Prostate gland (tissue), 2 donors: Measurements from ENCODE around the gene GRB10. TPM values are rescaled to one million over a fixed set of nuclear protein-coding genes. Genes with fewer than 3 reads are reported as not detected.

Experiments
- DNase-seq: peaks from one replicate; pipeline ENCODE4 v3.0.0-alpha.2; 2019; ENCODE audit warnings: low spot score
- H3K27ac ChIP-seq, 2 donors: fragments of 200-600 bp; sonication (generic); 2 replicates each; pipeline ENCODE4 v1.5.1; 2017 to 2019
- H3K27me3 ChIP-seq: fragments of 200-600 bp; sonication (generic); replicated peaks from 2 replicates; pipeline ENCODE4 v1.5.1; 2019; ENCODE audit not compliant: insufficient read depth
- H3K36me3 ChIP-seq, 2 donors: fragments of 200-600 bp; sonication (generic); 1 replicate in 1 of 2; 2 replicates in 1 of 2; pipeline versions ENCODE4 v1.5.1 to v1.8.1; 2017 to 2019
- H3K4me1 ChIP-seq: fragments of 200-600 bp; sonication (generic); replicated peaks from 2 replicates; pipeline ENCODE4 v1.5.1; 2019
- H3K4me3 ChIP-seq, 2 donors: fragments of 200-600 bp; sonication (generic); 2 replicates each; pipeline ENCODE4 v1.5.1; 2017 to 2019
- H3K9me3 ChIP-seq: fragments of 200-600 bp; sonication (generic); 2 replicates; pipeline ENCODE4 v1.5.1; 2017
- POLR2A ChIP-seq: fragments of 450-650 bp; IDR thresholded peaks from one replicate; pipeline ENCODE4 v1.6.1; 2016; ENCODE audit warnings: antibody characterized with exemption, mild to moderate bottlenecking
- POLR2AphosphoS5 ChIP-seq: sonication (generic); formaldehyde crosslinking; IDR thresholded peaks from one replicate; pipeline ENCODE4 v1.6.1; 2017; ENCODE audit warnings: antibody characterized with exemption
- WGBS: methylation state at CpG from one replicate; pipeline ENCODE4 v1.1.5; 2018; 5-methylcytosine and 5-hydroxymethylcytosine counted together
- intact Hi-C: fragments of 100-400 bp; cut with DNase I; formaldehyde crosslinking; loops from one replicate; pipeline ENCODE4 v1.14.2; 2022
- total RNA-seq, 2 donors: library from RNA; depleted of rRNA; stranded (reverse); fragments of >200 nt; gene quantifications; one replicate each; pipeline ENCODE4 v1.1.0, GENCODE V29; 2016
- TF ChIP-seq, protein P1 (sequence below), 4 experiments: fragments of 200-600 bp in 2 of 4; fragments of 450-650 bp in 2 of 4; sonication (generic) in 2 of 4; IDR thresholded peaks; 1 replicate in 3 of 4; 2 replicates in 1 of 4; pipeline ENCODE4 v1.5.1; 2016 to 2019; ENCODE audit warnings: antibody characterized with exemption in 4 of 4, mild to moderate bottlenecking in 2 of 4, moderate library complexity in 2 of 4

GRB10 gene
- 10 to 100 TPM; 54.3 to 63.1 TPM for total RNA-seq

DNA sequence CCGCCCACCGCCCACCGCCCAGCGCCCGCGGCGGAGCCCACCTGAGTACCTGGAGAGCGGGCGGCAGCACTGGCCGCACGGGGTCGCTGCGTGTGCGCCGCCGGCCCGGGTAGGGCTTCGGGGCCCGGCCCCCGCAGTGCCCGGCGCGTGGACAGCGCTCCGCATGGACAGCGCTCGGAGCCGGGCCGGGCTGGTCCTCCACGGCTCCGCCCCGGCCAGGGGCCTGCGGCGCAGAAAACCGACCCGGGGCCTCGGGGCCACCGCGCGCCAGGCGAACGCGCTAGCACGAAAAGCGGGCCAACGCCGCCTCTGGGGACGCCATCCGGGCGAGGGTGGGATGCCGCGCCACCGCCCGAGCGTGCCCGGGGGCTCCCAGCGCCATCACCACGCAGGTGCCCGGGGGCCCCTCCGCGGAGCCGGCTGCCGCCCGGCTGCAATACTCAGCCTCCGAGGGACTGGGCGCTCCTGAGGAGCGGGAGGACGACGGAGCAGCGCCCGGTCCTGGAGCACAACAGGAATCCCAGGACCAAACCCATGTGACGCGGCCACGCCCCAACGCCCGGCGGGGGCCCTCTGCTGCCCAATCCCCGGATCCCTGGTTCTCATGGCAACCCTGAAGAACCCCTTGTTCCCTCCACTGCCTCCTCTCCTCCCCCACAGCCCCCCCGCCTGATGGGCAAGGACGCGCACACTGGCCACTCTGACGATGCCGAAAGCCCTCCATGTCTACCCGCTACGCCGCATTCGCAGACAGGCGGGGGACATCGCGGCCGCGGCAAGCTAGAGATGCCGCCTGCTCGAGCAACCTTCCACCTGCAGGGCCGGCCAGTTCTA lies at the start of gene GRB10:
TSS of gene GRB10 (minus strand) at position 522 of the 834 bp plus-strand sequence. CDS start 50,574 bp downstream, outside the sequence.
- TF ChIP-seq POLR2A: no peak
- TF ChIP-seq, protein P1, sequence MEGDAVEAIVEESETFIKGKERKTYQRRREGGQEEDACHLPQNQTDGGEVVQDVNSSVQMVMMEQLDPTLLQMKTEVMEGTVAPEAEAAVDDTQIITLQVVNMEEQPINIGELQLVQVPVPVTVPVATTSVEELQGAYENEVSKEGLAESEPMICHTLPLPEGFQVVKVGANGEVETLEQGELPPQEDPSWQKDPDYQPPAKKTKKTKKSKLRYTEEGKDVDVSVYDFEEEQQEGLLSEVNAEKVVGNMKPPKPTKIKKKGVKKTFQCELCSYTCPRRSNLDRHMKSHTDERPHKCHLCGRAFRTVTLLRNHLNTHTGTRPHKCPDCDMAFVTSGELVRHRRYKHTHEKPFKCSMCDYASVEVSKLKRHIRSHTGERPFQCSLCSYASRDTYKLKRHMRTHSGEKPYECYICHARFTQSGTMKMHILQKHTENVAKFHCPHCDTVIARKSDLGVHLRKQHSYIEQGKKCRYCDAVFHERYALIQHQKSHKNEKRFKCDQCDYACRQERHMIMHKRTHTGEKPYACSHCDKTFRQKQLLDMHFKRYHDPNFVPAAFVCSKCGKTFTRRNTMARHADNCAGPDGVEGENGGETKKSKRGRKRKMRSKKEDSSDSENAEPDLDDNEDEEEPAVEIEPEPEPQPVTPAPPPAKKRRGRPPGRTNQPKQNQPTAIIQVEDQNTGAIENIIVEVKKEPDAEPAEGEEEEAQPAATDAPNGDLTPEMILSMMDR (IDR thresholded peaks at IDR 0.05): peak in 3 of 4 experiments; percentile 8 to 39 (median 21)
- no peaks in the 10 kb centered on the region for H3K27me3 ChIP-seq
- peak within 1 kb of the TSS; percentile 47 to 49 for H3K27ac ChIP-seq
- 67% methylated on average over 78 of the region's 95 CpGs for WGBS
- H3K4me1 ChIP-seq: peaks cover 5% of the 10 kb centered on the region
- H3K36me3 ChIP-seq: no peaks in the 10 kb centered on the region
- no peaks in the 10 kb centered on the region for H3K9me3 ChIP-seq
- intact Hi-C loops: loop anchor here (10.0 kb wide), 1 partner anchor 362 kb away; no protein-coding TSS in a partner anchor
- peak within 1 kb of the TSS; percentile 39 to 40 for H3K4me3 ChIP-seq
- no peak for DNase-seq

DNA sequence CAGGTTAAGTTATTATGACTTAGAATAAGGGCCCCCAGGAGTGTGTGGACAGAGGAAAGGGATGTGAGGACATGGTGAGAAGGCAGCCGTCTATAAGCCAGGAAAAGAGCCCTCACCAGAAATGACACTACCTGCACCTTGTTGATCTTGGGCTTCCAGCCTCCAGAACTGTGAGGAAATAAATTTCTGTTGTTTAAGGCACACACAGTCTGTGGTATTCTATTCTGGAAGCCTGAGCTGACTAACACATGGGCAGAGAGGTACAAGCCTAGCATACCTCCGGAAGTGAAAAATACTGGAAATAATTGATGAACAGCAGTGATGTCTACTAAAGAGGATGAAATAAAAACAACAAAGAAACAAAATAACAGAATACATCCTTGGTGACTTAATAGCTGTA lies 46.1 kb upstream of the GRB10 start:
- H3K4me3 ChIP-seq: no peak overlapping the region
- H3K36me3 ChIP-seq: no peaks in the 10 kb centered on the region
- intact Hi-C loops: no loop called here
- DNase-seq: no peak
- 88% methylated on average over 2 of the region's 2 CpGs for WGBS
- H3K4me1 ChIP-seq: no peaks in the 10 kb centered on the region
- H3K27me3 ChIP-seq: no peaks in the 10 kb centered on the region
- H3K9me3 ChIP-seq: no peaks in the 10 kb centered on the region
- H3K27ac ChIP-seq: no peak overlapping the region
- TF ChIP-seq POLR2A (no peak), POLR2AphosphoS5 (no peak)
- TF ChIP-seq, protein P1 (IDR thresholded peaks at IDR 0.05): no peak

DNA sequence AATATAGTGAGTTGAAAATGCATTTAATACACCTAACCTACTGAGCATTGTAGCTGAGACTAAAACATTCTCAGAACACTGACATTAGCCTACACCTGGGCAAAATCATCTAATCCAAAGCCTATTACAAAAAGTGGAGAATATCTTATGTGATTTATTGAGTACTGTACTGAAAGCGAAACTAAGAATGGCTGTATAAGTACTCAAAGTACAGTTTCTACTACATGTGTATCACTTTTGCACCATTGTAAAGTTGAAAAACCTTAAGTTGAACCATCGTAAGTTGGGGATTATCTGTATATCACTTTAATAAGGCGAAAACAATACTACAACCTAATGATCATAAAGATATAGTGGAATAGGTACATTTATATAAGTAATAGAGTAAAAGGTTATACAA lies 45.4 kb upstream of the GRB10 start:
- H3K36me3 ChIP-seq: no peaks in the 10 kb centered on the region
- no peak overlapping the region for H3K27ac ChIP-seq
- WGBS: 87% methylated on average over 3 of the region's 3 CpGs
- no peaks in the 10 kb centered on the region for H3K27me3 ChIP-seq
- no peaks in the 10 kb centered on the region for H3K4me1 ChIP-seq
- intact Hi-C loops: no loop called here
- H3K9me3 ChIP-seq: no peaks in the 10 kb centered on the region
- DNase-seq: no peak
- no peak for TF ChIP-seq POLR2AphosphoS5
- no peak for TF ChIP-seq POLR2A
- TF ChIP-seq, protein P1 (IDR thresholded peaks at IDR 0.05): no peak
- H3K4me3 ChIP-seq: no peak overlapping the region

DNA sequence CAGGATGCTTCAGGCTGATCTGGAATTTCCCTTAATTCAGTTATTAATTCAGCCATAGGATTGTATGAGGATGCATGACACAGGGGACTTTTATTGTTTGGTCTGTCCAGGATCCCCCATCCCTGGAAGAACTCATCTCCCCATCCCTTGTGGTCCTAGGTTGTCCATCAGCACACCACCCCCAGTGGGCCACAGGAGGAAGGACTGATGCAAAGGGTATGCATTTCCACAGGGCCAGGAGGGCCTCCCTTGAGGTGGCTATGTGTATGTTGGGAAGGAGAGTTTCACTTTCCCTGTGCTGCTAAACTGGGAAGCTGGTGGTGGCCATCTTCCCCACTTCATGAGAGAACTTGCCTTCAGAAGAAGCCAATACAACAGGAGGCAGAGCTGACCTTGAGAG lies 44.6 kb upstream of the GRB10 start:
- TF ChIP-seq POLR2A: no peak
- TF ChIP-seq, protein P1 (IDR thresholded peaks at IDR 0.05): no peak
- TF ChIP-seq POLR2AphosphoS5: no peak
- no peaks in the 10 kb centered on the region for H3K4me1 ChIP-seq
- H3K27me3 ChIP-seq: no peaks in the 10 kb centered on the region
- intact Hi-C loops: no loop called here
- no peak overlapping the region for H3K4me3 ChIP-seq
- H3K9me3 ChIP-seq: no peaks in the 10 kb centered on the region
- DNase-seq: no peak
- no peak overlapping the region for H3K27ac ChIP-seq
- H3K36me3 ChIP-seq: no peaks in the 10 kb centered on the region
